Right lobe of liver (tissue), 6 donors: Measurements from ENCODE around the gene CFAP251. TPM values are rescaled to one million over a fixed set of nuclear protein-coding genes. Genes with fewer than 3 reads are reported as not detected.

Experiments
- ATAC-seq, 4 donors: fragments of 200-7000 bp; cut with Tn5 transposase; one replicate each; pipeline ENCODE4 v1.9.1; 2020; ENCODE audit warnings: mild to moderate bottlenecking in 4 of 4, moderate library complexity in 4 of 4
- DNase-seq, 3 donors: peaks; one replicate each; pipeline ENCODE4 v3.0.0-alpha.2; 2020
- H3K27ac ChIP-seq, 3 donors: fragments of 200-600 bp; one replicate each; pipeline ENCODE4 v1.8.0; 2022
- H3K27me3 ChIP-seq, 2 donors: fragments of 200-600 bp; one replicate each; pipeline ENCODE4 v1.8.0; 2022
- H3K36me3 ChIP-seq, 4 donors: fragments of 200-600 bp; sonication (generic) in 1 of 4; one replicate each; pipeline versions ENCODE4 v1.5.1 to v1.8.0; 2017 to 2022; ENCODE audit warnings: control low read depth in 1 of 4
- H3K4me1 ChIP-seq, 4 donors: fragments of 200-600 bp; sonication (generic) in 1 of 4; one replicate each; pipeline versions ENCODE4 v1.5.1 to v1.8.0; 2017 to 2022; ENCODE audit warnings: control low read depth in 1 of 4
- H3K4me3 ChIP-seq, 3 donors: fragments of 200-600 bp; one replicate each; pipeline ENCODE4 v1.8.0; 2022
- H3K9me3 ChIP-seq, 4 donors: fragments of 200-600 bp; sonication (generic) in 1 of 4; one replicate each; pipeline versions ENCODE4 v1.5.1 to v1.8.0; 2017 to 2022; ENCODE audit warnings: control low read depth in 1 of 4
- POLR2A ChIP-seq: fragments of 450-650 bp; IDR thresholded peaks from one replicate; pipeline ENCODE4 v1.6.1; 2017; ENCODE audit warnings: antibody characterized with exemption, mild to moderate bottlenecking
- WGBS: methylation state at CpG from one replicate; pipeline ENCODE4 v1.1.6; 2018; ENCODE audit warnings: low coverage, low lambda C conversion rate; ENCODE audit not compliant: insufficient coverage; ENCODE audit errors: missing lambda C conversion rate; 5-methylcytosine and 5-hydroxymethylcytosine counted together
- intact Hi-C, 2 donors: fragments of 100-400 bp; cut with DNase I; formaldehyde crosslinking; loops; one replicate each; pipeline versions ENCODE4 v1.11.2 to v1.14.1; 2022
- total RNA-seq, 6 experiments: library from RNA; depleted of rRNA in 2 of 6; stranded (reverse); fragments of >200 nt in 2 of 6; fragmentation: NEBNext Ultra II Directional in 3 of 6; extraction: Animal tissue kit (Norgen Biotek cat#: 25700) in 3 of 6; gene quantifications; one replicate each; pipeline versions ENCODE4 v1.1.0 to v1.2.4, GENCODE V29; 2016 to 2023
- TF ChIP-seq, protein P1 (sequence below), 4 donors: fragments of 200-600 bp in 3 of 4; fragments of 450-650 bp in 1 of 4; IDR thresholded peaks; one replicate each; pipeline versions ENCODE4 v1.5.1 to v1.8.0; 2016 to 2022; ENCODE audit warnings: antibody characterized with exemption in 4 of 4, mild to moderate bottlenecking in 2 of 4
- donor health status: DM: no; HTN: yes; CAD: no.
- donor health status: DM: no; HTN: no; CAD: no.
- donor health status: DM: no; HTN: no; CAD: no.
- donor health status: DM: no; HTN: yes; CAD: no.
- donor health status: DM: no; HTN: yes; CAD: no.

Gene CFAP251
- total RNA-seq, 6 experiments from 2014 or later = 1.0 to 6.2 (median 2.4) TPM

GRCh38 chr12:122031342-122032216 lies 113.2 kb downstream of the CFAP251 start:
- Histone ChIP-seq H3K36me3 (peaks cover 0 to 10% (median 0%) of the 10 kb centered on the region in 4 donors), H3K27ac (no peak overlapping the region), H3K4me3 (no peak overlapping the region), H3K9me3 (no peaks in the 10 kb centered on the region), H3K4me1 (no peaks in the 10 kb centered on the region), H3K27me3 (no peaks in the 10 kb centered on the region)
- ATAC-seq (peak; percentile 80 to 90 (median 85)), DNase-seq (peak in 2 of 3 donors; percentile 65 to 66)
- 81% methylated on average over 3 of the region's 21 CpGs for WGBS
- intact Hi-C loops = no loop called here
- TF ChIP-seq, protein P1, sequence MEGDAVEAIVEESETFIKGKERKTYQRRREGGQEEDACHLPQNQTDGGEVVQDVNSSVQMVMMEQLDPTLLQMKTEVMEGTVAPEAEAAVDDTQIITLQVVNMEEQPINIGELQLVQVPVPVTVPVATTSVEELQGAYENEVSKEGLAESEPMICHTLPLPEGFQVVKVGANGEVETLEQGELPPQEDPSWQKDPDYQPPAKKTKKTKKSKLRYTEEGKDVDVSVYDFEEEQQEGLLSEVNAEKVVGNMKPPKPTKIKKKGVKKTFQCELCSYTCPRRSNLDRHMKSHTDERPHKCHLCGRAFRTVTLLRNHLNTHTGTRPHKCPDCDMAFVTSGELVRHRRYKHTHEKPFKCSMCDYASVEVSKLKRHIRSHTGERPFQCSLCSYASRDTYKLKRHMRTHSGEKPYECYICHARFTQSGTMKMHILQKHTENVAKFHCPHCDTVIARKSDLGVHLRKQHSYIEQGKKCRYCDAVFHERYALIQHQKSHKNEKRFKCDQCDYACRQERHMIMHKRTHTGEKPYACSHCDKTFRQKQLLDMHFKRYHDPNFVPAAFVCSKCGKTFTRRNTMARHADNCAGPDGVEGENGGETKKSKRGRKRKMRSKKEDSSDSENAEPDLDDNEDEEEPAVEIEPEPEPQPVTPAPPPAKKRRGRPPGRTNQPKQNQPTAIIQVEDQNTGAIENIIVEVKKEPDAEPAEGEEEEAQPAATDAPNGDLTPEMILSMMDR (IDR thresholded peaks at IDR 0.05) = peak; percentile 73 to 84 (median 80)
- TF ChIP-seq POLR2A = no peak

- Histone ChIP-seq H3K4me1 (no peaks in the 10 kb centered on the region), H3K27me3 (no peaks in the 10 kb centered on the region), H3K36me3 (peaks cover 0 to 10% (median 0%) of the 10 kb centered on the region in 4 donors), H3K9me3 (no peaks in the 10 kb centered on the region), H3K27ac (no peak overlapping the region), H3K4me3 (no peak overlapping the region)
- 80% methylated on average over 7 of the region's 11 CpGs for WGBS
- TF ChIP-seq POLR2A = no peak
- TF ChIP-seq, protein P1 (IDR thresholded peaks at IDR 0.05) = no peak
- ATAC-seq (no peak), DNase-seq (no peak)
- intact Hi-C loops = no loop called here
These were observed 114.2 kb downstream of the CFAP251 start for GRCh38 chr12:122032580-122032979.

GRCh38 chr12:122035292-122035691 lies 116.9 kb downstream of the CFAP251 start:
- Histone ChIP-seq H3K4me3 (no peak overlapping the region), H3K27ac (no peak overlapping the region), H3K36me3 (peaks cover 0 to 10% (median 0%) of the 10 kb centered on the region in 4 donors), H3K9me3 (no peaks in the 10 kb centered on the region), H3K4me1 (no peaks in the 10 kb centered on the region), H3K27me3 (no peaks in the 10 kb centered on the region)
- no peak for ATAC-seq
- DNase-seq = no peak
- intact Hi-C loops = no loop called here
- 100% methylated on average over 2 of the region's 8 CpGs for WGBS
- TF ChIP-seq, protein P1 (IDR thresholded peaks at IDR 0.05) = no peak
- no peak for TF ChIP-seq POLR2A

GRCh38 chr12:122036153-122036552 lies 117.8 kb downstream of the CFAP251 start:
- H3K36me3 ChIP-seq = peaks cover 0 to 10% (median 0%) of the 10 kb centered on the region in 4 donors
- intact Hi-C loops = no loop called here
- TF ChIP-seq, protein P1 (IDR thresholded peaks at IDR 0.05) = no peak
- no peak for TF ChIP-seq POLR2A
- 94% methylated on average over 5 of the region's 6 CpGs for whole genome bisulfite sequencing
- DNase-seq = no peak
- H3K4me1 ChIP-seq = peaks cover 0 to 3% (median 0%) of the 10 kb centered on the region in 4 donors
- H3K27ac ChIP-seq = no peak overlapping the region
- no peak overlapping the region for H3K4me3 ChIP-seq
- ATAC-seq = no peak
- no peaks in the 10 kb centered on the region for H3K9me3 ChIP-seq
- H3K27me3 ChIP-seq = no peaks in the 10 kb centered on the region
